ENCODE results near the gene CFB.

CFB gene

GRCh38 chr6:31946370-31946885, 533 bp downstream of the CFB start:
- H3K4me3 ChIP-seq (ENCODE audit: low read depth, low read length), result no peak overlapping the region
- H2AFZ ChIP-seq (ENCODE audit: insufficient read depth, low read length, poor library complexity), result no peak overlapping the region
- H3K36me3 ChIP-seq (ENCODE audit: control insufficient read depth in 1 of 2, insufficient read depth in 2 of 2, low read length in 2 of 2), result peaks cover 0 to 11% of the 10 kb centered on the region in 2 experiments
- H2BK12ac ChIP-seq (ENCODE audit: low read length), result no peak overlapping the region
- H3K4ac ChIP-seq (ENCODE audit: low read depth, low read length), result no peak overlapping the region
- no peak overlapping the region for H3K4me2 ChIP-seq (ENCODE audit: low read length)
- no peak overlapping the region for H4K12ac ChIP-seq (ENCODE audit: low read depth, low read length)
- H2BK5ac ChIP-seq (ENCODE audit: low read depth, low read length, poor library complexity), result no peak overlapping the region
- H3K79me2 ChIP-seq (ENCODE audit: control insufficient read depth, insufficient read depth, low read length, poor library complexity), result no peaks in the 10 kb centered on the region
- H3K27ac ChIP-seq (ENCODE audit: low read depth, low read length), result no peak overlapping the region
- peak overlapping the region; percentile 37 for H4K91ac ChIP-seq (ENCODE audit: low read depth, low read length)
- H3K9ac ChIP-seq (ENCODE audit: low read length), result no peak overlapping the region
- no peak overlapping the region for H3K14ac ChIP-seq (ENCODE audit: low read length)
- no peak overlapping the region for H2AK5ac ChIP-seq (ENCODE audit: low read length)
- H3K9me3 ChIP-seq (ENCODE audit: insufficient read depth, low read depth, low read length), result peaks cover 8% of the 10 kb centered on the region
- H4K8ac ChIP-seq (ENCODE audit: low read depth, low read length), result no peak overlapping the region
- no peak overlapping the region for H3K18ac ChIP-seq (ENCODE audit: low read length)
- no peak for DNase-seq
- H3K23ac ChIP-seq (ENCODE audit: low read length), result no peak overlapping the region
- peaks cover 4% of the 10 kb centered on the region for H3K79me1 ChIP-seq (ENCODE audit: low read length)
- no CpG with 5 or more reads among the region's 11 CpGs for WGBS (ENCODE audit: extremely low coverage, insufficient coverage, insufficient read length)
- H3K27me3 ChIP-seq (ENCODE audit: insufficient read depth, low read length), result no peaks in the 10 kb centered on the region
- no peak overlapping the region for H2BK120ac ChIP-seq (ENCODE audit: insufficient read depth, low read length, poor library complexity)
- peaks cover 0 to 2% of the 10 kb centered on the region in 2 experiments for H3K4me1 ChIP-seq (ENCODE audit: control insufficient read depth in 1 of 2, insufficient read depth in 2 of 2, low read length in 2 of 2)

- H3K9ac ChIP-seq (ENCODE audit: low read length), result no peak overlapping the region
- no peaks in the 10 kb centered on the region for H3K79me2 ChIP-seq (ENCODE audit: control insufficient read depth, insufficient read depth, low read length, poor library complexity)
- H3K14ac ChIP-seq (ENCODE audit: low read length), result no peak overlapping the region
- H2BK120ac ChIP-seq (ENCODE audit: insufficient read depth, low read length, poor library complexity), result no peak overlapping the region
- H3K27ac ChIP-seq (ENCODE audit: low read depth, low read length), result no peak overlapping the region
- H4K91ac ChIP-seq (ENCODE audit: low read depth, low read length), result no peak overlapping the region
- H2AK5ac ChIP-seq (ENCODE audit: low read length), result no peak overlapping the region
- no peak overlapping the region for H2BK5ac ChIP-seq (ENCODE audit: low read depth, low read length, poor library complexity)
- no peak for DNase-seq
- H3K4me1 ChIP-seq (ENCODE audit: control insufficient read depth in 1 of 2, insufficient read depth in 2 of 2, low read length in 2 of 2), result peaks cover 0 to 2% of the 10 kb centered on the region in 2 experiments
- H3K18ac ChIP-seq (ENCODE audit: low read length), result no peak overlapping the region
- peaks cover 7 to 19% of the 10 kb centered on the region in 2 experiments for H3K36me3 ChIP-seq (ENCODE audit: control insufficient read depth in 1 of 2, insufficient read depth in 2 of 2, low read length in 2 of 2)
- H3K4ac ChIP-seq (ENCODE audit: low read depth, low read length), result no peak overlapping the region
- H3K9me3 ChIP-seq (ENCODE audit: insufficient read depth, low read depth, low read length), result peaks cover 8% of the 10 kb centered on the region
- H3K4me3 ChIP-seq (ENCODE audit: low read depth, low read length), result no peak overlapping the region
- H2BK12ac ChIP-seq (ENCODE audit: low read length), result no peak overlapping the region
- H3K79me1 ChIP-seq (ENCODE audit: low read length), result peaks cover 4% of the 10 kb centered on the region
- no CpG with 5 or more reads among the region's 24 CpGs for WGBS (ENCODE audit: extremely low coverage, insufficient coverage, insufficient read length)
- H3K23ac ChIP-seq (ENCODE audit: low read length), result no peak overlapping the region
- H4K8ac ChIP-seq (ENCODE audit: low read depth, low read length), result no peak overlapping the region
- no peak overlapping the region for H3K4me2 ChIP-seq (ENCODE audit: low read length)
- H2AFZ ChIP-seq (ENCODE audit: insufficient read depth, low read length, poor library complexity), result no peak overlapping the region
- no peak overlapping the region for H4K12ac ChIP-seq (ENCODE audit: low read depth, low read length)
- H3K27me3 ChIP-seq (ENCODE audit: insufficient read depth, low read length), result no peaks in the 10 kb centered on the region
These were observed 1.3 kb downstream of the CFB start for GRCh38 chr6:31947070-31947675.

- Histone ChIP-seq H3K9me3 (ENCODE audit: insufficient read depth, low read depth, low read length) (peaks cover 5% of the 10 kb centered on the region), H4K91ac (ENCODE audit: low read depth, low read length) (peak overlapping the region; percentile 63), H3K18ac (ENCODE audit: low read length) (peak overlapping the region; percentile 9), H3K4me3 (ENCODE audit: low read depth, low read length) (no peak overlapping the region), H4K12ac (ENCODE audit: low read depth, low read length) (no peak overlapping the region), H4K8ac (ENCODE audit: low read depth, low read length) (no peak overlapping the region), H3K14ac (ENCODE audit: low read length) (no peak overlapping the region), H3K4me1 (ENCODE audit: control insufficient read depth in 1 of 2, insufficient read depth in 2 of 2, low read length in 2 of 2) (peaks cover 0 to 2% of the 10 kb centered on the region in 2 experiments), H2BK120ac (ENCODE audit: insufficient read depth, low read length, poor library complexity) (peak overlapping the region; percentile 21), H3K27me3 (ENCODE audit: insufficient read depth, low read length) (no peaks in the 10 kb centered on the region), H3K4me2 (ENCODE audit: low read length) (no peak overlapping the region), H2AK5ac (ENCODE audit: low read length) (no peak overlapping the region), H2BK5ac (ENCODE audit: low read depth, low read length, poor library complexity) (no peak overlapping the region), H3K79me2 (ENCODE audit: control insufficient read depth, insufficient read depth, low read length, poor library complexity) (no peaks in the 10 kb centered on the region), H2BK12ac (ENCODE audit: low read length) (peak overlapping the region; percentile 34), H3K36me3 (ENCODE audit: control insufficient read depth in 1 of 2, insufficient read depth in 2 of 2, low read length in 2 of 2) (peaks cover 10 to 21% of the 10 kb centered on the region in 2 experiments), H3K4ac (ENCODE audit: low read depth, low read length) (no peak overlapping the region), H3K27ac (ENCODE audit: low read depth, low read length) (no peak overlapping the region), H3K79me1 (ENCODE audit: low read length) (peaks cover 4% of the 10 kb centered on the region), H2AFZ (ENCODE audit: insufficient read depth, low read length, poor library complexity) (no peak overlapping the region), H3K23ac (ENCODE audit: low read length) (no peak overlapping the region), H3K9ac (ENCODE audit: low read length) (no peak overlapping the region)
- DNase-seq, result no peak
- WGBS (ENCODE audit: extremely low coverage, insufficient coverage, insufficient read length), result no CpG with 5 or more reads among the region's 4 CpGs
These were observed 2.0 kb downstream of the CFB start for GRCh38 chr6:31947864-31948263.

GRCh38 chr6:31948306-31948705, 2.4 kb downstream of the CFB start:
- H2BK5ac ChIP-seq (ENCODE audit: low read depth, low read length, poor library complexity), result no peak overlapping the region
- no peak overlapping the region for H2BK120ac ChIP-seq (ENCODE audit: insufficient read depth, low read length, poor library complexity)
- H3K14ac ChIP-seq (ENCODE audit: low read length), result no peak overlapping the region
- no peaks in the 10 kb centered on the region for H3K79me2 ChIP-seq (ENCODE audit: control insufficient read depth, insufficient read depth, low read length, poor library complexity)
- no peak overlapping the region for H3K9ac ChIP-seq (ENCODE audit: low read length)
- no peaks in the 10 kb centered on the region for H3K27me3 ChIP-seq (ENCODE audit: insufficient read depth, low read length)
- H2AFZ ChIP-seq (ENCODE audit: insufficient read depth, low read length, poor library complexity), result no peak overlapping the region
- H4K91ac ChIP-seq (ENCODE audit: low read depth, low read length), result no peak overlapping the region
- H3K18ac ChIP-seq (ENCODE audit: low read length), result no peak overlapping the region
- no peak overlapping the region for H3K4me3 ChIP-seq (ENCODE audit: low read depth, low read length)
- H4K12ac ChIP-seq (ENCODE audit: low read depth, low read length), result no peak overlapping the region
- H3K36me3 ChIP-seq (ENCODE audit: control insufficient read depth in 1 of 2, insufficient read depth in 2 of 2, low read length in 2 of 2), result peaks cover 12 to 25% of the 10 kb centered on the region in 2 experiments
- WGBS (ENCODE audit: extremely low coverage, insufficient coverage, insufficient read length), result no CpG with 5 or more reads among the region's 5 CpGs
- H3K4ac ChIP-seq (ENCODE audit: low read depth, low read length), result no peak overlapping the region
- H4K8ac ChIP-seq (ENCODE audit: low read depth, low read length), result no peak overlapping the region
- no peak overlapping the region for H3K23ac ChIP-seq (ENCODE audit: low read length)
- no peak overlapping the region for H3K4me2 ChIP-seq (ENCODE audit: low read length)
- DNase-seq, result no peak
- peaks cover 4% of the 10 kb centered on the region for H3K79me1 ChIP-seq (ENCODE audit: low read length)
- peaks cover 0 to 2% of the 10 kb centered on the region in 2 experiments for H3K4me1 ChIP-seq (ENCODE audit: control insufficient read depth in 1 of 2, insufficient read depth in 2 of 2, low read length in 2 of 2)
- no peak overlapping the region for H3K27ac ChIP-seq (ENCODE audit: low read depth, low read length)
- no peak overlapping the region for H2BK12ac ChIP-seq (ENCODE audit: low read length)
- H2AK5ac ChIP-seq (ENCODE audit: low read length), result no peak overlapping the region
- peaks cover 2% of the 10 kb centered on the region for H3K9me3 ChIP-seq (ENCODE audit: insufficient read depth, low read depth, low read length)
